Stimulated activated CD8-positive, alpha-beta memory T cell treated with anti-CD3 and anti-CD28 coated beads, Interleukin-4, amount 100 ng/mL, for 4 hours (primary cell): Measurements from ENCODE around the gene RSF1.
"Not testable (repeated sequence)": the region's sequence is repeated elsewhere in the genome, so short reads cannot be mapped to it uniquely, and the experiment has no call there.

ENCODE experiments used
- DNase-seq, 2 donors: peaks; one replicate each; pipeline ENCODE4 v3.0.0-alpha.2; 2020; ENCODE audit warnings: low read depth in 2 of 2, low spot score in 1 of 2

The RSF1 gene

GRCh38 chr11:77820565-77821348 lies at the start of gene RSF1, which contains the start of gene AAMDC:
Gene RSF1, minus strand, starts transcription at chr11:77820722. Its CDS starts 8 bp downstream, at chr11:77820714.
Gene AAMDC, plus strand, starts transcription at chr11:77821144. Its CDS starts 21,353 bp downstream, at chr11:77842497.
- peak; percentile 92 to 96 for DNase-seq

- no peak for DNase-seq
Measured at GRCh38 chr11:77868744-77869143, 48.2 kb upstream of the RSF1 start.

- DNase-seq, result no peak
Measured at GRCh38 chr11:77866336-77866735, 45.8 kb upstream of the RSF1 start.

- no peak for DNase-seq
Measured at GRCh38 chr11:77865805-77866204, 45.3 kb upstream of the RSF1 start.

- not testable (repeated sequence) for DNase-seq
Measured at GRCh38 chr11:77861444-77861843, 40.9 kb upstream of the RSF1 start.

GRCh38 chr11:77857906-77858457 lies 37.5 kb upstream of the RSF1 start:
- DNase-seq, result not testable (repeated sequence)

- DNase-seq, result no peak
Measured at GRCh38 chr11:77854838-77855237, 34.3 kb upstream of the RSF1 start.

- DNase-seq, result no peak
Measured at GRCh38 chr11:77851503-77851902, 31.0 kb upstream of the RSF1 start.

- DNase-seq, result not testable (repeated sequence)
Measured at GRCh38 chr11:77843700-77844099, 23.2 kb upstream of the RSF1 start.

- DNase-seq, result no peak
Measured at GRCh38 chr11:77842441-77843121, 22.1 kb upstream of the RSF1 start.

- DNase-seq, result no peak
Measured at GRCh38 chr11:77833302-77833701, 12.8 kb upstream of the RSF1 start.

GRCh38 chr11:77828926-77829325 lies 8.4 kb upstream of the RSF1 start:
- no peak for DNase-seq

GRCh38 chr11:77823775-77824174 lies 3.3 kb upstream of the RSF1 start:
- no peak for DNase-seq

GRCh38 chr11:77822126-77822525 lies 1.6 kb upstream of the RSF1 start:
- not testable (repeated sequence) for DNase-seq

GRCh38 chr11:77821349-77821851 lies 878 bp upstream of the RSF1 start:
- no peak for DNase-seq

GRCh38 chr11:77819921-77820564 lies 479 bp downstream of the RSF1 start:
- DNase-seq, result peak; percentile 1 to 7

GRCh38 chr11:77819411-77819920 lies 1.1 kb downstream of the RSF1 start:
- peak; percentile 60 to 76 for DNase-seq

- no peak for DNase-seq
Measured at GRCh38 chr11:77815459-77815858, 5.1 kb downstream of the RSF1 start.

GRCh38 chr11:77814848-77815247 lies 5.7 kb downstream of the RSF1 start:
- DNase-seq, result no peak

GRCh38 chr11:77813256-77813655 lies 7.3 kb downstream of the RSF1 start:
- DNase-seq, result no peak

- no peak for DNase-seq
Measured at GRCh38 chr11:77806993-77807392, 13.5 kb downstream of the RSF1 start.
